ENCODE data around the gene WFDC5.

WFDC5 gene

GRCh38 chr20:45115829-45116228 is 855 bp upstream of the WFDC5 start:
- Histone ChIP-seq H3K36me3 (ENCODE audit: low read length) (no peaks in the 10 kb centered on the region), H2AFZ (ENCODE audit: low read depth, low read length, severe bottlenecking) (no peak overlapping the region), H3K4me3 (ENCODE audit: insufficient read depth, low read length, poor library complexity, severe bottlenecking) (no peak overlapping the region), H3K27me3 (ENCODE audit: low read length) (no peaks in the 10 kb centered on the region), H3K9me2 (replicated peaks; ENCODE audit: insufficient read depth, low read length) (no peaks in the 10 kb centered on the region), H3F3A (ENCODE audit: insufficient read depth) (no peaks in the 10 kb centered on the region), H3K9ac (ENCODE audit: low read length) (no peak overlapping the region), H3K9me3 (ENCODE audit: insufficient read depth, low read length) (no peaks in the 10 kb centered on the region), H4K20me1 (ENCODE audit: low read depth, low read length) (no peaks in the 10 kb centered on the region), H3K79me2 (ENCODE audit: insufficient read depth, low read length) (no peaks in the 10 kb centered on the region), H3K27ac (ENCODE audit: low read depth, low read length) (no peak overlapping the region), H3K4me2 (ENCODE audit: low read depth, low read length, poor library complexity, severe bottlenecking) (no peak overlapping the region)
- TF ChIP-seq EZH2phosphoT487 (conservative IDR thresholded peaks at IDR 0.05; ENCODE audit: low read length) (no peak), CTCF (IDR thresholded peaks at IDR 0.05; ENCODE audit: insufficient read depth, low read length, poor library complexity, severe bottlenecking) (no peak)

GRCh38 chr20:45115386-45115774 is 406 bp upstream of the WFDC5 start:
- Histone ChIP-seq H3K4me2 (ENCODE audit: low read depth, low read length, poor library complexity, severe bottlenecking) (no peak overlapping the region), H3K9me2 (replicated peaks; ENCODE audit: insufficient read depth, low read length) (no peaks in the 10 kb centered on the region), H3K27ac (ENCODE audit: low read depth, low read length) (no peak overlapping the region), H2AFZ (ENCODE audit: low read depth, low read length, severe bottlenecking) (no peak overlapping the region), H3F3A (ENCODE audit: insufficient read depth) (no peaks in the 10 kb centered on the region), H3K36me3 (ENCODE audit: low read length) (no peaks in the 10 kb centered on the region), H3K9me3 (ENCODE audit: insufficient read depth, low read length) (no peaks in the 10 kb centered on the region), H3K79me2 (ENCODE audit: insufficient read depth, low read length) (no peaks in the 10 kb centered on the region), H3K9ac (ENCODE audit: low read length) (no peak overlapping the region), H3K4me3 (ENCODE audit: insufficient read depth, low read length, poor library complexity, severe bottlenecking) (no peak overlapping the region), H4K20me1 (ENCODE audit: low read depth, low read length) (no peaks in the 10 kb centered on the region), H3K27me3 (ENCODE audit: low read length) (no peaks in the 10 kb centered on the region)
- TF ChIP-seq CTCF (IDR thresholded peaks at IDR 0.05; ENCODE audit: insufficient read depth, low read length, poor library complexity, severe bottlenecking) (no peak), EZH2phosphoT487 (conservative IDR thresholded peaks at IDR 0.05; ENCODE audit: low read length) (no peak)

- Histone ChIP-seq H3K9me2 (replicated peaks; ENCODE audit: insufficient read depth, low read length) (no peaks in the 10 kb centered on the region), H2AFZ (ENCODE audit: low read depth, low read length, severe bottlenecking) (no peak overlapping the region), H3F3A (ENCODE audit: insufficient read depth) (no peaks in the 10 kb centered on the region), H4K20me1 (ENCODE audit: low read depth, low read length) (no peaks in the 10 kb centered on the region), H3K36me3 (ENCODE audit: low read length) (no peaks in the 10 kb centered on the region), H3K27me3 (ENCODE audit: low read length) (no peaks in the 10 kb centered on the region), H3K79me2 (ENCODE audit: insufficient read depth, low read length) (no peaks in the 10 kb centered on the region), H3K4me3 (ENCODE audit: insufficient read depth, low read length, poor library complexity, severe bottlenecking) (no peak overlapping the region), H3K27ac (ENCODE audit: low read depth, low read length) (no peak overlapping the region), H3K9me3 (ENCODE audit: insufficient read depth, low read length) (no peaks in the 10 kb centered on the region), H3K4me2 (ENCODE audit: low read depth, low read length, poor library complexity, severe bottlenecking) (no peak overlapping the region), H3K9ac (ENCODE audit: low read length) (no peak overlapping the region)
- TF ChIP-seq CTCF (IDR thresholded peaks at IDR 0.05; ENCODE audit: insufficient read depth, low read length, poor library complexity, severe bottlenecking) = no peak
- no peak for TF ChIP-seq EZH2phosphoT487 (conservative IDR thresholded peaks at IDR 0.05; ENCODE audit: low read length)
Measured at GRCh38 chr20:45113865-45114264, 1.1 kb downstream of the WFDC5 start.

GRCh38 chr20:45112754-45113153 is 2.2 kb downstream of the WFDC5 start:
- no peak overlapping the region for H3K9ac ChIP-seq (ENCODE audit: low read length)
- no peaks in the 10 kb centered on the region for H3K36me3 ChIP-seq (ENCODE audit: low read length)
- no peaks in the 10 kb centered on the region for H3K79me2 ChIP-seq (ENCODE audit: insufficient read depth, low read length)
- H3K9me3 ChIP-seq (ENCODE audit: insufficient read depth, low read length) = no peaks in the 10 kb centered on the region
- TF ChIP-seq EZH2phosphoT487 (conservative IDR thresholded peaks at IDR 0.05; ENCODE audit: low read length) = no peak
- no peak for TF ChIP-seq CTCF (IDR thresholded peaks at IDR 0.05; ENCODE audit: insufficient read depth, low read length, poor library complexity, severe bottlenecking)
- no peaks in the 10 kb centered on the region for H3F3A ChIP-seq (ENCODE audit: insufficient read depth)
- no peaks in the 10 kb centered on the region for H4K20me1 ChIP-seq (ENCODE audit: low read depth, low read length)
- H3K9me2 ChIP-seq (replicated peaks; ENCODE audit: insufficient read depth, low read length) = no peaks in the 10 kb centered on the region
- no peaks in the 10 kb centered on the region for H3K27me3 ChIP-seq (ENCODE audit: low read length)
- H3K4me3 ChIP-seq (ENCODE audit: insufficient read depth, low read length, poor library complexity, severe bottlenecking) = no peak overlapping the region
- H3K4me2 ChIP-seq (ENCODE audit: low read depth, low read length, poor library complexity, severe bottlenecking) = no peak overlapping the region
- H3K27ac ChIP-seq (ENCODE audit: low read depth, low read length) = no peak overlapping the region
- H2AFZ ChIP-seq (ENCODE audit: low read depth, low read length, severe bottlenecking) = no peak overlapping the region

Measured in SU-DHL-6 (cell line).